OCI-LY3 (cell line): ENCODE data around the gene HEATR3.

Experiments
- EZH2phosphoT487 ChIP-seq: fragments of 200-600 bp; shearing (Covaris generic); IDR thresholded peaks from 2 replicates; pipeline ENCODE4 v1.6.1; 2018; ENCODE audit warnings: antibody characterized with exemption, mixed run types, low read depth
- TF ChIP-seq, protein P1 (sequence below): fragments of 200-600, 300-600 bp; sonication (generic); IDR thresholded peaks from 2 replicates; pipeline ENCODE4 v1.5.1; 2014; ENCODE audit warnings: antibody characterized with exemption, low read length, low read depth

DNA sequence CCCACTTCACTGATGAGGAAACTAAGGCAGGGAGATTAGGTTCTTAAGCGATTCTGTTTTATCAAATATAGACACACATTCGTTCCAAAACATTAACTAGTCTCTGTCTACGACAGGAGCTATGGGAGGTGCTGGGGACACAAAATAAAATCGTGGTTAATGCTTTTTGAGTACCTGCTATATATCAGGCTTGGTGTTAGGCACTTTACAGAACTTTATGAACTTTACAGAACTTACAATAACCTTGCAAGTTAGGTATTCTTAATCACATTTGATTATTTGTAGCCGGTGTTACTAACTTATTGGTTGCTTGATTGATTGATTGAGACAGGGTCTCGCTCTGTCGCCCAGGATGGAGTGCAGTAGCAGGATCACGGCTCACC lies 538 bp upstream of the HEATR3 start:
- TF ChIP-seq, protein P1, sequence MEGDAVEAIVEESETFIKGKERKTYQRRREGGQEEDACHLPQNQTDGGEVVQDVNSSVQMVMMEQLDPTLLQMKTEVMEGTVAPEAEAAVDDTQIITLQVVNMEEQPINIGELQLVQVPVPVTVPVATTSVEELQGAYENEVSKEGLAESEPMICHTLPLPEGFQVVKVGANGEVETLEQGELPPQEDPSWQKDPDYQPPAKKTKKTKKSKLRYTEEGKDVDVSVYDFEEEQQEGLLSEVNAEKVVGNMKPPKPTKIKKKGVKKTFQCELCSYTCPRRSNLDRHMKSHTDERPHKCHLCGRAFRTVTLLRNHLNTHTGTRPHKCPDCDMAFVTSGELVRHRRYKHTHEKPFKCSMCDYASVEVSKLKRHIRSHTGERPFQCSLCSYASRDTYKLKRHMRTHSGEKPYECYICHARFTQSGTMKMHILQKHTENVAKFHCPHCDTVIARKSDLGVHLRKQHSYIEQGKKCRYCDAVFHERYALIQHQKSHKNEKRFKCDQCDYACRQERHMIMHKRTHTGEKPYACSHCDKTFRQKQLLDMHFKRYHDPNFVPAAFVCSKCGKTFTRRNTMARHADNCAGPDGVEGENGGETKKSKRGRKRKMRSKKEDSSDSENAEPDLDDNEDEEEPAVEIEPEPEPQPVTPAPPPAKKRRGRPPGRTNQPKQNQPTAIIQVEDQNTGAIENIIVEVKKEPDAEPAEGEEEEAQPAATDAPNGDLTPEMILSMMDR: no peak
- TF ChIP-seq EZH2phosphoT487: no peak
